Activated naive CD8-positive, alpha-beta T cell treated with anti-CD3 and anti-CD28 coated beads, Interleukin-2, amount 50 U/mL, for 24 hours (primary cell): ENCODE results near the gene LAIR2.
"Not testable (repeated sequence)": the region's sequence is repeated elsewhere in the genome, so short reads cannot be mapped to it uniquely, and the experiment has no call there.

Experiments
- ATAC-seq: fragments of 150-1000 bp; cut with Tn5 transposase; one replicate; pipeline ENCODE4 v1.10.0; 2021
- DNase-seq: peaks from one replicate; pipeline ENCODE4 v3.0.0; 2021
- H3K27ac Mint-ChIP-seq: one replicate; pipeline ENCODE4 v1.8.0; 2021; ENCODE audit warnings: mild to moderate bottlenecking, mixed read lengths
- H3K27me3 Mint-ChIP-seq: one replicate; pipeline ENCODE4 v1.8.0; 2021; ENCODE audit warnings: mixed read lengths
- H3K36me3 Mint-ChIP-seq: one replicate; pipeline ENCODE4 v1.8.0; 2021; ENCODE audit warnings: low read depth, mixed read lengths
- H3K4me1 Mint-ChIP-seq: one replicate; pipeline ENCODE4 v1.8.0; 2021; ENCODE audit warnings: mixed read lengths
- H3K4me3 Mint-ChIP-seq: one replicate; pipeline ENCODE4 v1.8.0; 2021; ENCODE audit warnings: mild to moderate bottlenecking, moderate library complexity, mixed read lengths
- H3K9me3 Mint-ChIP-seq: one replicate; pipeline ENCODE4 v1.8.0; 2021; ENCODE audit warnings: mixed read lengths

The LAIR2 gene

GRCh38 chr19:54475706-54476105 is 26.9 kb upstream of the LAIR2 start:
- Mint-ChIP-seq H3K4me1 (peaks cover 12% of the 10 kb centered on the region), H3K27ac (no peak overlapping the region), H3K4me3 (no peak overlapping the region), H3K27me3 (peaks cover 52% of the 10 kb centered on the region), H3K36me3 (no peaks in the 10 kb centered on the region), H3K9me3 (no peaks in the 10 kb centered on the region)
- no peak for DNase-seq
- ATAC-seq: no peak

GRCh38 chr19:54477650-54478049 is 25.0 kb upstream of the LAIR2 start:
- H3K4me3 Mint-ChIP-seq: no peak overlapping the region
- no peak overlapping the region for H3K27ac Mint-ChIP-seq
- H3K36me3 Mint-ChIP-seq: no peaks in the 10 kb centered on the region
- no peak for DNase-seq
- no peak for ATAC-seq
- H3K4me1 Mint-ChIP-seq: peaks cover 17% of the 10 kb centered on the region
- H3K27me3 Mint-ChIP-seq: peaks cover 58% of the 10 kb centered on the region
- no peaks in the 10 kb centered on the region for H3K9me3 Mint-ChIP-seq

- Mint-ChIP-seq H3K27ac (no peak overlapping the region), H3K27me3 (peaks cover 59% of the 10 kb centered on the region), H3K4me1 (peaks cover 14% of the 10 kb centered on the region), H3K4me3 (no peak overlapping the region), H3K9me3 (no peaks in the 10 kb centered on the region), H3K36me3 (no peaks in the 10 kb centered on the region)
- ATAC-seq (no peak), DNase-seq (no peak)
Observed at GRCh38 chr19:54478677-54479266, 23.9 kb upstream of the LAIR2 start.

- Mint-ChIP-seq H3K4me3 (no peak overlapping the region), H3K9me3 (no peaks in the 10 kb centered on the region), H3K36me3 (no peaks in the 10 kb centered on the region), H3K27me3 (peaks cover 57% of the 10 kb centered on the region), H3K27ac (no peak overlapping the region), H3K4me1 (peaks cover 14% of the 10 kb centered on the region)
- ATAC-seq (no peak), DNase-seq (no peak)
Observed at GRCh38 chr19:54480051-54480450, 22.6 kb upstream of the LAIR2 start.

- Mint-ChIP-seq H3K36me3 (no peaks in the 10 kb centered on the region), H3K4me3 (no peak overlapping the region), H3K27ac (no peak overlapping the region), H3K27me3 (peaks cover 61% of the 10 kb centered on the region), H3K4me1 (peaks cover 14% of the 10 kb centered on the region), H3K9me3 (no peaks in the 10 kb centered on the region)
- DNase-seq (no peak), ATAC-seq (no peak)
Observed at GRCh38 chr19:54481326-54481930, 21.2 kb upstream of the LAIR2 start.

GRCh38 chr19:54482889-54483288 is 19.7 kb upstream of the LAIR2 start:
- no peak for DNase-seq
- no peaks in the 10 kb centered on the region for H3K9me3 Mint-ChIP-seq
- peaks cover 14% of the 10 kb centered on the region for H3K4me1 Mint-ChIP-seq
- no peak overlapping the region for H3K4me3 Mint-ChIP-seq
- H3K27ac Mint-ChIP-seq: no peak overlapping the region
- H3K36me3 Mint-ChIP-seq: no peaks in the 10 kb centered on the region
- no peak for ATAC-seq
- H3K27me3 Mint-ChIP-seq: peaks cover 49% of the 10 kb centered on the region

- peaks cover 14% of the 10 kb centered on the region for H3K4me1 Mint-ChIP-seq
- DNase-seq: no peak
- H3K4me3 Mint-ChIP-seq: no peak overlapping the region
- H3K27me3 Mint-ChIP-seq: peaks cover 39% of the 10 kb centered on the region
- H3K27ac Mint-ChIP-seq: no peak overlapping the region
- H3K36me3 Mint-ChIP-seq: no peaks in the 10 kb centered on the region
- H3K9me3 Mint-ChIP-seq: no peaks in the 10 kb centered on the region
- no peak for ATAC-seq
Observed at GRCh38 chr19:54484451-54484850, 18.2 kb upstream of the LAIR2 start.

GRCh38 chr19:54485851-54486250 is 16.8 kb upstream of the LAIR2 start:
- ATAC-seq (no peak), DNase-seq (no peak)
- no peak overlapping the region for H3K27ac Mint-ChIP-seq
- H3K4me3 Mint-ChIP-seq: no peak overlapping the region
- peaks cover 36% of the 10 kb centered on the region for H3K27me3 Mint-ChIP-seq
- no peaks in the 10 kb centered on the region for H3K9me3 Mint-ChIP-seq
- H3K4me1 Mint-ChIP-seq: peaks cover 14% of the 10 kb centered on the region
- no peaks in the 10 kb centered on the region for H3K36me3 Mint-ChIP-seq

GRCh38 chr19:54489341-54489740 is 13.3 kb upstream of the LAIR2 start:
- DNase-seq: no peak
- Mint-ChIP-seq H3K4me3 (no peak overlapping the region), H3K9me3 (no peaks in the 10 kb centered on the region), H3K36me3 (no peaks in the 10 kb centered on the region), H3K27me3 (peaks cover 34% of the 10 kb centered on the region), H3K4me1 (no peaks in the 10 kb centered on the region), H3K27ac (no peak overlapping the region)
- no peak for ATAC-seq

- H3K36me3 Mint-ChIP-seq: no peaks in the 10 kb centered on the region
- H3K4me3 Mint-ChIP-seq: no peak overlapping the region
- no peaks in the 10 kb centered on the region for H3K4me1 Mint-ChIP-seq
- H3K9me3 Mint-ChIP-seq: no peaks in the 10 kb centered on the region
- ATAC-seq: no peak
- H3K27me3 Mint-ChIP-seq: peaks cover 33% of the 10 kb centered on the region
- DNase-seq: no peak
- no peak overlapping the region for H3K27ac Mint-ChIP-seq
Observed at GRCh38 chr19:54489766-54490165, 12.9 kb upstream of the LAIR2 start.

GRCh38 chr19:54492568-54492967 is 10.1 kb upstream of the LAIR2 start:
- no peak overlapping the region for H3K4me3 Mint-ChIP-seq
- peaks cover 3% of the 10 kb centered on the region for H3K4me1 Mint-ChIP-seq
- no peaks in the 10 kb centered on the region for H3K36me3 Mint-ChIP-seq
- no peak overlapping the region for H3K27ac Mint-ChIP-seq
- no peak for ATAC-seq
- peaks cover 42% of the 10 kb centered on the region for H3K27me3 Mint-ChIP-seq
- DNase-seq: no peak
- no peaks in the 10 kb centered on the region for H3K9me3 Mint-ChIP-seq

- not testable (repeated sequence) for ATAC-seq, H3K4me1 Mint-ChIP-seq, H3K9me3 Mint-ChIP-seq, H3K27ac Mint-ChIP-seq, H3K4me3 Mint-ChIP-seq, DNase-seq, H3K36me3 Mint-ChIP-seq
- H3K27me3 Mint-ChIP-seq: peaks cover 43% of the 10 kb centered on the region
Observed at GRCh38 chr19:54493056-54493455, 9.6 kb upstream of the LAIR2 start.

- H3K4me3 Mint-ChIP-seq: no peak overlapping the region
- peaks cover 45% of the 10 kb centered on the region for H3K27me3 Mint-ChIP-seq
Observed at GRCh38 chr19:54493967-54494585, 8.6 kb upstream of the LAIR2 start.

GRCh38 chr19:54495284-54495683 is 7.3 kb upstream of the LAIR2 start:
- peaks cover 50% of the 10 kb centered on the region for H3K27me3 Mint-ChIP-seq
- not testable (repeated sequence) for H3K4me3 Mint-ChIP-seq, H3K9me3 Mint-ChIP-seq

More at GRCh38 chr19:54493967-54494585, 8.6 kb upstream of the LAIR2 start:
- Mint-ChIP-seq H3K9me3 (no peaks in the 10 kb centered on the region), H3K27ac (no peak overlapping the region), H3K4me1 (peaks cover 14% of the 10 kb centered on the region), H3K36me3 (no peaks in the 10 kb centered on the region)
- ATAC-seq: no peak
- no peak for DNase-seq

GRCh38 chr19:54497747-54498450 is 4.7 kb upstream of the LAIR2 start:
- not testable (repeated sequence) for H3K27ac Mint-ChIP-seq, H3K36me3 Mint-ChIP-seq, H3K4me3 Mint-ChIP-seq, H3K9me3 Mint-ChIP-seq, DNase-seq
- peak; percentile 57 for ATAC-seq
- H3K4me1 Mint-ChIP-seq: peaks cover 26% of the 10 kb centered on the region
- H3K27me3 Mint-ChIP-seq: peaks cover 44% of the 10 kb centered on the region

More at GRCh38 chr19:54495284-54495683, 7.3 kb upstream of the LAIR2 start:
- peaks cover 18% of the 10 kb centered on the region for H3K4me1 Mint-ChIP-seq
- H3K36me3 Mint-ChIP-seq, ATAC-seq, H3K27ac Mint-ChIP-seq, DNase-seq: not testable (repeated sequence)
